ENCODE measurements around the gene ANAPC10. TPM values are rescaled to one million over a fixed set of nuclear protein-coding genes. Genes with fewer than 3 reads are reported as not detected.

ANAPC10 gene
- total and polyA plus RNA-seq, 12 donors: 11.8 to 51.6 (median 19.7) TPM

- H3K4me1 ChIP-seq (replicated peaks in 1 of 2): no peaks in the 10 kb centered on the region
- no peak for DNase-seq
- 77 to 89% (median 80%) methylated on average over 3 of the region's 3 CpGs for WGBS, 4 donors
- TF ChIP-seq CTCF (IDR thresholded peaks at IDR 0.05) (no peak), POLR2A (IDR thresholded peaks at IDR 0.05) (no peak)
- no peak overlapping the region for H3K4me3 ChIP-seq
- no peaks in the 10 kb centered on the region for H3K27me3 ChIP-seq
- no peak overlapping the region for H3K27ac ChIP-seq
- no peaks in the 10 kb centered on the region for H3K9me3 ChIP-seq (replicated peaks in 1 of 3)
- intact Hi-C loops (cut with DNase I): no loop called here
- H3K36me3 ChIP-seq (replicated peaks in 1 of 2): no peaks in the 10 kb centered on the region
These were observed 113.8 kb downstream of the ANAPC10 start for GRCh38 chr4:144984241-144984640.

GRCh38 chr4:144975718-144976117 is 122.3 kb downstream of the ANAPC10 start:
- Histone ChIP-seq H3K4me1 (replicated peaks in 1 of 2) (no peaks in the 10 kb centered on the region), H3K4me3 (no peak overlapping the region), H3K9me3 (replicated peaks in 1 of 3) (peaks cover 0 to 5% (median 0%) of the 10 kb centered on the region in 3 donors), H3K36me3 (replicated peaks in 1 of 2) (no peaks in the 10 kb centered on the region), H3K27me3 (no peaks in the 10 kb centered on the region), H3K27ac (no peak overlapping the region)
- DNase-seq: no peak
- 84 to 92% (median 88%) methylated on average over 2 of the region's 2 CpGs for WGBS, 4 donors
- TF ChIP-seq POLR2A (IDR thresholded peaks at IDR 0.05): no peak
- no peak for TF ChIP-seq CTCF (IDR thresholded peaks at IDR 0.05)
- intact Hi-C loops (cut with DNase I): no loop called here

GRCh38 chr4:144970597-144970996 is 127.4 kb downstream of the ANAPC10 start:
- peaks cover 0 to 5% (median 0%) of the 10 kb centered on the region in 3 donors for H3K9me3 ChIP-seq (replicated peaks in 1 of 3)
- 84 to 90% (median 87%) methylated on average over 1 of the region's 1 CpG for WGBS, 4 donors
- no peaks in the 10 kb centered on the region for H3K36me3 ChIP-seq (replicated peaks in 1 of 2)
- no peak overlapping the region for H3K27ac ChIP-seq
- DNase-seq: no peak
- no peaks in the 10 kb centered on the region for H3K27me3 ChIP-seq
- no peaks in the 10 kb centered on the region for H3K4me1 ChIP-seq (replicated peaks in 1 of 2)
- H3K4me3 ChIP-seq: no peak overlapping the region
- intact Hi-C loops (cut with DNase I): no loop called here
- TF ChIP-seq CTCF (IDR thresholded peaks at IDR 0.05): no peak
- TF ChIP-seq POLR2A (IDR thresholded peaks at IDR 0.05): no peak

GRCh38 chr4:144969821-144970220 is 128.2 kb downstream of the ANAPC10 start:
- TF ChIP-seq POLR2A (IDR thresholded peaks at IDR 0.05): no peak
- no peak for TF ChIP-seq CTCF (IDR thresholded peaks at IDR 0.05)
- WGBS, 4 donors: 89 to 95% (median 90%) methylated on average over 2 of the region's 2 CpGs
- H3K36me3 ChIP-seq (replicated peaks in 1 of 2): no peaks in the 10 kb centered on the region

More at GRCh38 chr4:144969821-144970220, 128.2 kb downstream of the ANAPC10 start:
- Histone ChIP-seq H3K27me3 (no peaks in the 10 kb centered on the region), H3K4me1 (replicated peaks in 1 of 2) (no peaks in the 10 kb centered on the region), H3K9me3 (replicated peaks in 1 of 3) (no peaks in the 10 kb centered on the region), H3K4me3 (no peak overlapping the region), H3K27ac (no peak overlapping the region)
- DNase-seq: no peak
- intact Hi-C loops (cut with DNase I): no loop called here
